NB4 (cell line): ENCODE results near the gene TEKT2.

Source experiments
- CTCF ChIP-seq: IDR thresholded peaks from one replicate; pipeline ENCODE4 v1.5.1; 2012; ENCODE audit warnings: low read depth, low read length
- MAX ChIP-seq: IDR thresholded peaks from 2 replicates; pipeline ENCODE4 v1.6.1; 2011; ENCODE audit warnings: low read depth, low read length
- MYC ChIP-seq: IDR thresholded peaks from 2 replicates; pipeline ENCODE4 v1.6.1; 2011; ENCODE audit warnings: low read depth, low read length
- POLR2A ChIP-seq: IDR thresholded peaks from 2 replicates; pipeline ENCODE4 v1.6.1; 2011; ENCODE audit warnings: mild to moderate bottlenecking; ENCODE audit not compliant: insufficient read length; ENCODE audit errors: extremely low read depth

- TF ChIP-seq CTCF (no peak), POLR2A (no peak), MYC (no peak), MAX (no peak)
These were observed 24.4 kb downstream of the TEKT2 start for GRCh38 chr1:36108314-36108713.
